Hematopoietic multipotent progenitor cell treated with erythropoietin and hydrocortisone succinate and interleukin-3 and kit ligand, for 15 days (in vitro differentiated cells): ENCODE measurements around the gene ALDH7A1.

Experiments
- DNase-seq: peaks from one replicate; pipeline ENCODE4 v3.0.0-alpha.2; 2015; ENCODE audit warnings: low spot score

ALDH7A1 gene

GRCh38 chr5:126508962-126509279, 86.1 kb downstream of the ALDH7A1 start:
- no peak for DNase-seq

GRCh38 chr5:126508251-126508961, 86.6 kb downstream of the ALDH7A1 start:
- no peak for DNase-seq

- DNase-seq = no peak
Observed at GRCh38 chr5:126506079-126506478, 88.9 kb downstream of the ALDH7A1 start.

- no peak for DNase-seq
Observed at GRCh38 chr5:126503602-126504104, 91.4 kb downstream of the ALDH7A1 start.

- no peak for DNase-seq
Observed at GRCh38 chr5:126501448-126501847, 93.6 kb downstream of the ALDH7A1 start.

GRCh38 chr5:126499853-126500342, 95.1 kb downstream of the ALDH7A1 start:
- DNase-seq = peak; percentile 20

- no peak for DNase-seq
Observed at GRCh38 chr5:126499278-126499677, 95.7 kb downstream of the ALDH7A1 start.

- no peak for DNase-seq
Observed at GRCh38 chr5:126497506-126497905, 97.5 kb downstream of the ALDH7A1 start.

- DNase-seq = no peak
Observed at GRCh38 chr5:126494393-126494792, 100.6 kb downstream of the ALDH7A1 start.

GRCh38 chr5:126492939-126493338, 102.1 kb downstream of the ALDH7A1 start:
- DNase-seq = no peak

- no peak for DNase-seq
Observed at GRCh38 chr5:126490167-126490940, 104.7 kb downstream of the ALDH7A1 start.

- no peak for DNase-seq
Observed at GRCh38 chr5:126488443-126489065, 106.5 kb downstream of the ALDH7A1 start.

GRCh38 chr5:126487596-126487995, 107.4 kb downstream of the ALDH7A1 start:
- DNase-seq = no peak

- DNase-seq = no peak
Observed at GRCh38 chr5:126486332-126486731, 108.7 kb downstream of the ALDH7A1 start.

GRCh38 chr5:126484253-126484652, 110.8 kb downstream of the ALDH7A1 start:
- no peak for DNase-seq

- no peak for DNase-seq
Observed at GRCh38 chr5:126483156-126483555, 111.9 kb downstream of the ALDH7A1 start.

- DNase-seq = no peak
Observed at GRCh38 chr5:126482591-126482990, 112.4 kb downstream of the ALDH7A1 start.

- no peak for DNase-seq
Observed at GRCh38 chr5:126481243-126481642, 113.8 kb downstream of the ALDH7A1 start.
